H9 (cell line): ENCODE results near the gene NRCAM. TPM values are rescaled to one million over a fixed set of nuclear protein-coding genes. Genes with fewer than 3 reads are reported as not detected.

ENCODE experiments used
- DNase-seq: peaks from one replicate; pipeline ENCODE4 v3.0.0-alpha.2; 2017
- H2AFZ ChIP-seq: one replicate; pipeline ENCODE4 v1.6.1; 2013; ENCODE audit warnings: mild to moderate bottlenecking, low read length, control low read depth, moderate library complexity
- H2AK5ac ChIP-seq: 2 replicates; pipeline ENCODE4 v1.6.1; 2013; ENCODE audit warnings: low read length, control low read depth, mixed read lengths; ENCODE audit not compliant: insufficient read length
- H2BK120ac ChIP-seq: one replicate; pipeline ENCODE4 v1.6.1; 2013; ENCODE audit warnings: low read depth, mild to moderate bottlenecking, low read length, control low read depth, inconsistent platforms; ENCODE audit not compliant: poor library complexity, severe bottlenecking
- H2BK12ac ChIP-seq: 2 replicates; pipeline ENCODE4 v1.6.1; 2013; ENCODE audit warnings: low read length, control low read depth, mixed read lengths, low read depth; ENCODE audit not compliant: insufficient read length
- H2BK15ac ChIP-seq: 2 replicates; pipeline ENCODE4 v1.6.1; 2013; ENCODE audit warnings: low read depth, low read length, control low read depth
- H2BK20ac ChIP-seq: one replicate; pipeline ENCODE4 v1.6.1; 2013; ENCODE audit warnings: low read depth, mild to moderate bottlenecking, low read length, control low read depth, inconsistent platforms; ENCODE audit not compliant: poor library complexity, severe bottlenecking
- H2BK5ac ChIP-seq: 2 replicates; pipeline ENCODE4 v1.6.1; 2013; ENCODE audit warnings: low read length, control low read depth, mixed read lengths; ENCODE audit not compliant: insufficient read length
- H3K14ac ChIP-seq: 2 replicates; pipeline ENCODE4 v1.6.1; 2013; ENCODE audit warnings: low read length, control low read depth; ENCODE audit not compliant: insufficient read depth
- H3K18ac ChIP-seq: 2 replicates; pipeline ENCODE4 v1.6.1; 2013; ENCODE audit warnings: low read depth, mild to moderate bottlenecking, mixed read lengths, low read length, control low read depth; ENCODE audit not compliant: insufficient read length
- H3K23ac ChIP-seq: 2 replicates; pipeline ENCODE4 v1.6.1; 2013; ENCODE audit warnings: low read length, control low read depth, mixed read lengths, low read depth; ENCODE audit not compliant: insufficient read length
- H3K23me2 ChIP-seq: 2 replicates; pipeline ENCODE4 v1.6.1; 2013; ENCODE audit warnings: low read depth, mild to moderate bottlenecking, mixed read lengths, low read length, control low read depth; ENCODE audit not compliant: insufficient read length, poor library complexity, severe bottlenecking
- H3K27ac ChIP-seq: 2 replicates; pipeline ENCODE4 v1.5.1; 2013; ENCODE audit warnings: low read length, control low read depth, mixed read lengths, low read depth; ENCODE audit not compliant: insufficient read length
- H3K27me3 ChIP-seq: 2 replicates; pipeline ENCODE4 v1.6.1; 2013; ENCODE audit warnings: low read length, control low read depth, inconsistent platforms; ENCODE audit not compliant: insufficient read depth
- H3K4ac ChIP-seq: 2 replicates; pipeline ENCODE4 v1.6.1; 2013; ENCODE audit warnings: low read depth, mild to moderate bottlenecking, control low read depth, inconsistent platforms, low read length, moderate library complexity
- H3K4me1 ChIP-seq: 2 replicates; pipeline ENCODE4 v1.6.1; 2013; ENCODE audit warnings: low read length, control low read depth, inconsistent platforms; ENCODE audit not compliant: insufficient read depth
- H3K4me2 ChIP-seq: 2 replicates; pipeline ENCODE4 v1.6.1; 2013; ENCODE audit warnings: low read length, control low read depth, mixed read lengths; ENCODE audit not compliant: insufficient read length, insufficient read depth
- H3K56ac ChIP-seq: 2 replicates; pipeline ENCODE4 v1.6.1; 2013; ENCODE audit warnings: low read depth, mild to moderate bottlenecking, mixed read lengths, low read length, control low read depth; ENCODE audit not compliant: insufficient read length
- H3K79me1 ChIP-seq: 2 replicates; pipeline ENCODE4 v1.6.1; 2013; ENCODE audit warnings: low read depth, mild to moderate bottlenecking, moderate library complexity, low read length, control low read depth, inconsistent platforms; ENCODE audit not compliant: insufficient read depth, poor library complexity, severe bottlenecking
- H3K79me2 ChIP-seq: 2 replicates; pipeline ENCODE4 v1.6.1; 2013; ENCODE audit warnings: low read length, control low read depth, inconsistent platforms; ENCODE audit not compliant: insufficient read depth
- H3K9ac ChIP-seq: 2 replicates; pipeline ENCODE4 v1.6.1; 2013; ENCODE audit warnings: low read length, control low read depth, mixed read lengths; ENCODE audit not compliant: insufficient read length; ENCODE audit errors: extremely low read depth
- H3K9me3 ChIP-seq: one replicate; pipeline ENCODE4 v1.6.1; 2013; ENCODE audit warnings: low read depth, low read length, inconsistent platforms; ENCODE audit not compliant: control insufficient read depth
- H3T11ph ChIP-seq: one replicate; pipeline ENCODE4 v1.6.1; 2013; ENCODE audit warnings: mild to moderate bottlenecking, low read length, control low read depth, inconsistent platforms
- H4K20me1 ChIP-seq: one replicate; pipeline ENCODE4 v1.6.1; 2013; ENCODE audit not compliant: control insufficient read depth, insufficient read length, insufficient read depth
- H4K5ac ChIP-seq: 2 replicates; pipeline ENCODE4 v1.6.1; 2013; ENCODE audit warnings: low read depth, mild to moderate bottlenecking, mixed read lengths, low read length, control low read depth; ENCODE audit not compliant: insufficient read length
- H4K8ac ChIP-seq: replicated peaks from 2 replicates; pipeline ENCODE4 v1.6.1; 2013; ENCODE audit warnings: low read length, control low read depth, mixed read lengths, low read depth; ENCODE audit not compliant: insufficient read length
- H4K91ac ChIP-seq: 2 replicates; pipeline ENCODE4 v1.6.1; 2013; ENCODE audit warnings: low read depth, mild to moderate bottlenecking, moderate library complexity, mixed read lengths, low read length, control low read depth; ENCODE audit not compliant: insufficient read length
- H3K27ac Mint-ChIP-seq, 3 experiments: 2 replicates in 2 of 3; 3 replicates in 1 of 3; pipeline ENCODE4 v1.8.0; 2020 to 2021; ENCODE audit warnings: mixed read lengths in 3 of 3, mild to moderate bottlenecking in 1 of 3, moderate library complexity in 1 of 3
- H3K27me3 Mint-ChIP-seq: 2 replicates; pipeline ENCODE4 v1.8.0; 2021; ENCODE audit warnings: low read depth, mild to moderate bottlenecking, moderate library complexity, mixed read lengths
- H3K36me3 Mint-ChIP-seq, 3 experiments: 2 replicates in 2 of 3; 3 replicates in 1 of 3; pipeline ENCODE4 v1.8.0; 2020 to 2021; ENCODE audit warnings: low read depth in 3 of 3, mixed read lengths in 3 of 3; ENCODE audit not compliant: insufficient read depth in 1 of 3
- H3K4me1 Mint-ChIP-seq, 2 experiments: 2 replicates each; pipeline ENCODE4 v1.8.0; 2020; ENCODE audit warnings: mixed read lengths in 2 of 2
- H3K4me3 Mint-ChIP-seq, 2 experiments: 2 replicates in 1 of 2; 3 replicates in 1 of 2; pipeline ENCODE4 v1.8.0; 2020 to 2021; ENCODE audit warnings: mild to moderate bottlenecking in 2 of 2, mixed read lengths in 2 of 2, moderate library complexity in 1 of 2
- H3K9me3 Mint-ChIP-seq, 2 experiments: 2 replicates in 1 of 2; 3 replicates in 1 of 2; pipeline ENCODE4 v1.8.0; 2020; ENCODE audit warnings: mild to moderate bottlenecking in 2 of 2, mixed read lengths in 2 of 2, moderate library complexity in 1 of 2
- CTCF ChIP-seq: fragments of 200-600 bp; sonication (generic); conservative IDR thresholded peaks from 3 replicates; pipeline ENCODE4 v1.8.0; 2021; ENCODE audit warnings: antibody characterized with exemption, mild to moderate bottlenecking
- WGBS: extraction: QIAGEN DNeasy Blood & Tissue Kit; methylation state at CpG from one replicate; pipeline ENCODE4 v1.1.7; 2013; ENCODE audit warnings: missing lambda C conversion rate, low lambda C conversion rate, mixed read lengths; ENCODE audit not compliant: insufficient read length; ENCODE audit errors: extremely low coverage; 5-methylcytosine and 5-hydroxymethylcytosine counted together
- total RNA-seq: library from RNA; stranded (reverse); gene quantifications from 2 replicates; pipeline ENCODE4 v1.2.1, GENCODE V29; 2021

The NRCAM gene
- total RNA-seq, 1 experiment from 2014 or later = 2.3 TPM

GRCh38 chr7:108134486-108134885 is 321.8 kb downstream of the NRCAM start:
- Histone ChIP-seq H3K56ac (no peak overlapping the region), H3K27ac (no peak overlapping the region), H3K27me3 (no peaks in the 10 kb centered on the region), H2BK5ac (no peak overlapping the region), H4K5ac (no peak overlapping the region), H4K8ac (no peak overlapping the region), H2AK5ac (no peak overlapping the region), H3K23ac (no peak overlapping the region), H3K23me2 (no peaks in the 10 kb centered on the region), H3K18ac (no peak overlapping the region), H3K4me1 (no peaks in the 10 kb centered on the region), H3K79me2 (no peaks in the 10 kb centered on the region), H4K91ac (no peak overlapping the region), H2BK15ac (no peak overlapping the region), H3K4ac (no peak overlapping the region), H3K14ac (no peak overlapping the region), H2BK20ac (no peak overlapping the region), H4K20me1 (no peaks in the 10 kb centered on the region), H3K4me2 (no peak overlapping the region), H3K9ac (no peak overlapping the region), H3K79me1 (no peaks in the 10 kb centered on the region), H2AFZ (no peak overlapping the region), H3K9me3 (no peaks in the 10 kb centered on the region), H3T11ph (no peak overlapping the region), H2BK12ac (no peak overlapping the region), H2BK120ac (no peak overlapping the region)
- H3K27me3 Mint-ChIP-seq = peaks cover 1% of the 10 kb centered on the region; the same call in 1 of the 2 replicates
- TF ChIP-seq CTCF = no peak
- H3K36me3 Mint-ChIP-seq = no peaks in the 10 kb centered on the region
- no peak for DNase-seq
- no peak overlapping the region for H3K27ac Mint-ChIP-seq
- H3K4me3 Mint-ChIP-seq = no peak overlapping the region
- H3K4me1 Mint-ChIP-seq = peaks cover 5 to 11% of the 10 kb centered on the region in 2 experiments
- H3K9me3 Mint-ChIP-seq = peaks cover 3 to 4% of the 10 kb centered on the region in 2 experiments; a peak in 3 of 5 replicates
- no CpG with 5 or more reads among the region's 1 CpG for WGBS
